Measurements from ENCODE around the gene PIP5KL1. TPM values are rescaled to one million over a fixed set of nuclear protein-coding genes. Genes with fewer than 3 reads are reported as not detected.

PIP5KL1 gene
- total and polyA plus RNA-seq, 2 donors (not counting 3 experiments of a cell fraction or from before 2014, with no cell fraction given): 1.5 to 2.9 TPM

DNA sequence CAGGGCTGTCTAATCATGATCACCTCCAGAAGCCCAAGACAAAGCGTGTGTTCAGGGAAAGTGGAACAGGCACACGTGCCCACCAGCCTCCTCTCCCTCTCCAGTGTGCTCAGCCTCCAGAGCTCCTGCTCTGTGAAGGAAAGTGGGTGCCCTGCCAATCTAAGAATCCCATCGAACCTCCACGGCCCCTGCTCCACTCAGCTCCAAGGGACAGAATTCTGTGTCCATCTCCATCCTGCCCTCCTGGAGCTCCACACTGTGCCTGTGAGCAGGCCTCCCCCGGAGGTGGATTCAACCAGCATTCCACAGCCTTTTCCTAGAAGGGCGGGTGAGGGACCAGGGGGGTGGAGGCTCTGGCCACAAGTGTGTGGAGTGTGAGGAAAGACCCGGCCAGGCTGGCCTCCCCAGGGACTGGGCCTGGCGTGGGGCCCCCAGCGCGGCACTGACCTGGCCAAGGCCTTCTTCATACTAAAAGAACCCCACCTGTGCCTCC, 44.2 kb upstream of the PIP5KL1 start:
- no peak for FAIRE-seq
- CTCF ChIA-PET: interaction anchor here (1.2 to 10.3 kb wide), 2 partner anchors 31 to 143 kb away, joined by 3 to 71 read pairs; no protein-coding TSS in a partner anchor

More for the DNA sequence above, 44.2 kb upstream of the PIP5KL1 start:
- no peak overlapping the region for H3K4me3 ChIP-seq (replicated peaks in 1 of 3; ENCODE audit: insufficient read depth in 1 of 3, low read depth in 1 of 3, low read length in 3 of 3)
- BruUV-seq (replicated peaks): no TSS peak
- H3K79me2 ChIP-seq (ENCODE audit: control insufficient read depth, insufficient read depth, low read length): peaks cover 17% of the 10 kb centered on the region
- H2AFZ ChIP-seq (ENCODE audit: low read depth, low read length): no peak overlapping the region
- DNase-seq (ENCODE audit: low read depth, low spot score): no peak
- H3K9me3 ChIP-seq (replicated peaks; ENCODE audit: control insufficient read depth, insufficient read depth, low read length): no peaks in the 10 kb centered on the region
- H4K20me1 ChIP-seq (replicated peaks; ENCODE audit: control insufficient read depth, extremely low read depth, insufficient read depth, low read length): no peaks in the 10 kb centered on the region
- no peaks in the 10 kb centered on the region for H3K9me1 ChIP-seq (replicated peaks; ENCODE audit: control insufficient read depth, extremely low read depth, insufficient read depth, low read length)
- no peak for TF ChIP-seq EZH2 (IDR thresholded peaks at IDR 0.05; ENCODE audit: borderline replicate concordance, low read depth, low read length, severe bottlenecking)
- no peak for TF ChIP-seq GATA2 (IDR thresholded peaks at IDR 0.05; ENCODE audit: insufficient read depth, insufficient read length, low read depth, low read length)
- TF ChIP-seq POLR2AphosphoS5 (IDR thresholded peaks at IDR 0.05; ENCODE audit: insufficient read depth, low read depth, low read length): no peak
- TF ChIP-seq JUN (IDR thresholded peaks at IDR 0.05; ENCODE audit: borderline replicate concordance, insufficient read depth, insufficient read length, low read depth): no peak
- TF ChIP-seq POLR2A (IDR thresholded peaks at IDR 0.05; ENCODE audit: low read depth, low read length): no peak
- TF ChIP-seq, protein P1, sequence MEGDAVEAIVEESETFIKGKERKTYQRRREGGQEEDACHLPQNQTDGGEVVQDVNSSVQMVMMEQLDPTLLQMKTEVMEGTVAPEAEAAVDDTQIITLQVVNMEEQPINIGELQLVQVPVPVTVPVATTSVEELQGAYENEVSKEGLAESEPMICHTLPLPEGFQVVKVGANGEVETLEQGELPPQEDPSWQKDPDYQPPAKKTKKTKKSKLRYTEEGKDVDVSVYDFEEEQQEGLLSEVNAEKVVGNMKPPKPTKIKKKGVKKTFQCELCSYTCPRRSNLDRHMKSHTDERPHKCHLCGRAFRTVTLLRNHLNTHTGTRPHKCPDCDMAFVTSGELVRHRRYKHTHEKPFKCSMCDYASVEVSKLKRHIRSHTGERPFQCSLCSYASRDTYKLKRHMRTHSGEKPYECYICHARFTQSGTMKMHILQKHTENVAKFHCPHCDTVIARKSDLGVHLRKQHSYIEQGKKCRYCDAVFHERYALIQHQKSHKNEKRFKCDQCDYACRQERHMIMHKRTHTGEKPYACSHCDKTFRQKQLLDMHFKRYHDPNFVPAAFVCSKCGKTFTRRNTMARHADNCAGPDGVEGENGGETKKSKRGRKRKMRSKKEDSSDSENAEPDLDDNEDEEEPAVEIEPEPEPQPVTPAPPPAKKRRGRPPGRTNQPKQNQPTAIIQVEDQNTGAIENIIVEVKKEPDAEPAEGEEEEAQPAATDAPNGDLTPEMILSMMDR (IDR thresholded peaks at IDR 0.05; ENCODE audit: extremely low read depth in 1 of 2, insufficient read depth in 1 of 2, low read depth in 1 of 2, low read length in 2 of 2): no peak
- no peaks in the 10 kb centered on the region for H3K27me3 ChIP-seq (ENCODE audit: control insufficient read depth in 2 of 2, insufficient read depth in 2 of 2, low read length in 2 of 2)
- H3K4me1 ChIP-seq (ENCODE audit: control insufficient read depth, extremely low read depth, insufficient read depth, low read length): peaks cover 15% of the 10 kb centered on the region
- dilution Hi-C loops (cut with MboI; ENCODE audit: extremely low pct_ligation_motif_present, low sequenced_read_pairs) (no loop called here), intact Hi-C loops (cut with micrococcal nuclease) (no loop called here)
- no peak overlapping the region for H3K4me2 ChIP-seq (ENCODE audit: insufficient read depth, low read length)
- H3K9ac ChIP-seq (replicated peaks; ENCODE audit: extremely low read depth, insufficient read depth, low read length): no peak overlapping the region
- no peak overlapping the region for H3K27ac ChIP-seq (ENCODE audit: insufficient read depth, low read depth, low read length)
- no peaks in the 10 kb centered on the region for H3K36me3 ChIP-seq (ENCODE audit: control insufficient read depth in 2 of 2, extremely low read depth in 1 of 2, insufficient read depth in 2 of 2, low read length in 2 of 2)
- POLR2A ChIA-PET: no interaction called here

Measured in endothelial cell of umbilical vein (primary cell).